Ovary (tissue), 9 donors: ENCODE data around the gene VPS41. TPM values are rescaled to one million over a fixed set of nuclear protein-coding genes. Genes with fewer than 3 reads are reported as not detected.

Source experiments
- DNase-seq, 5 donors: peaks; one replicate each; pipeline ENCODE4 v3.0.0-alpha.2; 2019 to 2020
- H3K27ac ChIP-seq, 2 donors: fragments of 200-600 bp; one replicate each; pipeline versions ENCODE4 v1.5.1 to v1.8.0; 2019 to 2022
- H3K27me3 ChIP-seq: fragments of 200-600 bp; one replicate; pipeline ENCODE4 v1.8.0; 2022
- H3K36me3 ChIP-seq: fragments of 200-600 bp; sonication (generic); one replicate; pipeline ENCODE4 v1.5.1; 2019
- H3K4me1 ChIP-seq: one replicate; pipeline ENCODE4 v1.8.1; 2013; ENCODE audit warnings: mild to moderate bottlenecking, moderate library complexity; ENCODE audit not compliant: insufficient read depth
- H3K4me3 ChIP-seq: fragments of 200-600 bp; sonication (generic); one replicate; pipeline ENCODE4 v1.5.1; 2017
- H3K9me3 ChIP-seq, 2 donors: fragments of 200-600 bp in 1 of 2; sonication (generic) in 1 of 2; one replicate each; pipeline versions ENCODE4 v1.5.1 to v1.8.1; 2013 to 2019; ENCODE audit warnings: mild to moderate bottlenecking in 1 of 2, moderate library complexity in 1 of 2
- CTCF ChIP-seq, 3 donors: fragments of 450-650 bp in 2 of 3; fragments of 200-600 bp in 1 of 3; IDR thresholded peaks; one replicate each; pipeline versions ENCODE4 v1.5.1 to v1.8.0; 2016 to 2022; ENCODE audit warnings: antibody characterized with exemption in 3 of 3, mild to moderate bottlenecking in 1 of 3
- EP300 ChIP-seq: sonication (generic); formaldehyde crosslinking; IDR thresholded peaks from one replicate; pipeline ENCODE4 v1.6.1; 2017; ENCODE audit warnings: antibody characterized with exemption
- POLR2A ChIP-seq: fragments of 450-650 bp; IDR thresholded peaks from one replicate; pipeline ENCODE4 v1.6.1; 2017; ENCODE audit warnings: antibody characterized with exemption, mild to moderate bottlenecking, moderate library complexity
- WGBS, 3 donors: extraction: QIAGEN DNeasy Blood & Tissue Kit in 1 of 3; methylation state at CpG; one replicate each; pipeline versions ENCODE4 v1.1.5 to v1.1.7; 2013 to 2017; 5-methylcytosine and 5-hydroxymethylcytosine counted together
- intact Hi-C, 4 donors: fragments of 100-400 bp; cut with DNase I; formaldehyde crosslinking; loops; one replicate each; pipeline versions ENCODE4 v1.11.0 to v1.15.1; 2022 to 2023
- polyA plus RNA-seq, 2 donors: library from polyadenylated mRNA; stranded (reverse); fragments of 200-250 nt in 1 of 2; fragments of 350-450 nt in 1 of 2; fragmentation: Illumina TruSeq in 1 of 2; extraction: RNeasy Lipid Tissue Mini Kit (QIAGEN cat#74804) in 1 of 2; gene quantifications; one replicate each; pipeline ENCODE4 v1.2.3, GENCODE V29; 2013 to 2014
- total RNA-seq, 7 donors: library from RNA; depleted of rRNA in 2 of 7; stranded (reverse); fragments of >200 nt in 2 of 7; fragmentation: NEBNext Ultra II Directional in 3 of 7; extraction: Animal tissue kit (Norgen Biotek cat#: 25700) in 3 of 7; gene quantifications; one replicate each; pipeline versions ENCODE4 v1.1.0 to v1.2.4, GENCODE V29; 2016 to 2023
- donor health status: DM: no; HTN: no; CAD: no; lungs with moderate emphysema.
- donor health status: DM: no; HTN: no; CAD: no.
- donor health status: Bipolar disorder and iron deficiency.
- donor health status: DM: yes; HTN: yes; CAD: no.
- donor health status: DM: no; HTN: no; CAD: no.
- donor health status: DM: yes; HTN: yes; CAD: no.

The VPS41 gene
- total and polyA plus RNA-seq, 9 donors, result 17.3 to 77.0 (median 57.2) TPM

- Histone ChIP-seq H3K4me1 (peaks cover 7% of the 10 kb centered on the region), H3K36me3 (no peaks in the 10 kb centered on the region), H3K4me3 (no peak overlapping the region), H3K9me3 (no peaks in the 10 kb centered on the region), H3K27me3 (no peaks in the 10 kb centered on the region), H3K27ac (no peak overlapping the region)
- no peak for DNase-seq
- intact Hi-C loops, result no loop called here
- 87 to 92% (median 88%) methylated on average over 2 of the region's 2 CpGs for WGBS, 3 donors
- no peak for TF ChIP-seq EP300
- TF ChIP-seq CTCF (IDR thresholded peaks at IDR 0.05), result no peak
- no peak for TF ChIP-seq POLR2A
Measured at GRCh38 chr7:38759028-38759427, 150.0 kb downstream of the VPS41 start.

DNA sequence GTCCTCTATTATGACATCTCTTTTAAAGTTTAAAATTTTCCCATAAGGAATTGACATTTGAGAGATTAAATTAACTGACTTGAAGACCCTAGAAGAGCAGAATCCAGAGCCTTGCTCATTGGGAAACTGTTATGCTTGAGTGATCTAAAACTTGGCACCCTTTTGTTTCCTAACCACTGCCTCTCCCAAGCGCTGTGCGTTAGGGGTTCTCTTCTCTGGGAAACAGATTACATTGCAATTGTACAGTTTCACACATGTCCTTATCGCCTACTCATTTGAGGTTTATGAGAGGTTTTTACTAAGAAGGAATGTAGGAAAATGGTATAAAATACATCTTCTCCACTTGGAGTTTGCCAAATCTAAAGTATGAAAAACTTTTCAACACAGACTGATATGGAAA is 151.1 kb downstream of the VPS41 start:
- Histone ChIP-seq H3K36me3 (no peaks in the 10 kb centered on the region), H3K4me1 (peaks cover 7% of the 10 kb centered on the region)

GRCh38 chr7:38756521-38756920 is 152.5 kb downstream of the VPS41 start:
- no peaks in the 10 kb centered on the region for H3K36me3 ChIP-seq

More for the DNA sequence above, 151.1 kb downstream of the VPS41 start:
- intact Hi-C loops, result no loop called here
- no peak overlapping the region for H3K27ac ChIP-seq
- H3K27me3 ChIP-seq, result no peaks in the 10 kb centered on the region
- no peak for DNase-seq
- no peaks in the 10 kb centered on the region for H3K9me3 ChIP-seq
- no peak overlapping the region for H3K4me3 ChIP-seq
- WGBS, 3 donors, result 19 to 33% (median 25%) methylated on average over 3 of the region's 3 CpGs
- TF ChIP-seq CTCF (IDR thresholded peaks at IDR 0.05) (no peak), EP300 (no peak), POLR2A (no peak)

GRCh38 chr7:38753347-38753746 is 155.6 kb downstream of the VPS41 start:
- Histone ChIP-seq H3K27me3 (no peaks in the 10 kb centered on the region), H3K36me3 (no peaks in the 10 kb centered on the region), H3K4me3 (no peak overlapping the region), H3K9me3 (no peaks in the 10 kb centered on the region), H3K27ac (no peak overlapping the region), H3K4me1 (peaks cover 7% of the 10 kb centered on the region)
- no peak for DNase-seq
- intact Hi-C loops, result no loop called here
- WGBS, 3 donors, result 90 to 97% (median 93%) methylated on average over 4 of the region's 4 CpGs
- TF ChIP-seq CTCF (IDR thresholded peaks at IDR 0.05) (no peak), EP300 (no peak), POLR2A (no peak)

More at GRCh38 chr7:38756521-38756920, 152.5 kb downstream of the VPS41 start:
- Histone ChIP-seq H3K27me3 (no peaks in the 10 kb centered on the region), H3K9me3 (no peaks in the 10 kb centered on the region), H3K27ac (no peak overlapping the region), H3K4me1 (peaks cover 7% of the 10 kb centered on the region), H3K4me3 (no peak overlapping the region)
- intact Hi-C loops, result no loop called here
- WGBS, 3 donors, result 17 to 33% (median 24%) methylated on average over 5 of the region's 5 CpGs
- DNase-seq, result no peak
- TF ChIP-seq POLR2A (no peak), CTCF (IDR thresholded peaks at IDR 0.05) (no peak), EP300 (no peak)
